Medulla oblongata (tissue), 1 donor: ENCODE measurements around the gene ATF3.
A peak's percentile ranks its signal among the peaks of the same experiment; 100 is the strongest.
"Not testable (repeated sequence)": the region's sequence is repeated elsewhere in the genome, so short reads cannot be mapped to it uniquely, and the experiment has no call there.

Experiments
- DNase-seq: peaks from one replicate; pipeline ENCODE4 v3.0.0-alpha.2; 2015; ENCODE audit errors: extremely low spot score

The ATF3 gene

GRCh38 chr1:212628046-212628445 lies 19.5 kb downstream of the ATF3 start:
- no peak for DNase-seq

GRCh38 chr1:212628813-212629415 lies 20.4 kb downstream of the ATF3 start:
- DNase-seq, result peak; percentile 1

GRCh38 chr1:212629450-212630157 lies 21.0 kb downstream of the ATF3 start:
- DNase-seq, result peak; percentile 1

DNA sequence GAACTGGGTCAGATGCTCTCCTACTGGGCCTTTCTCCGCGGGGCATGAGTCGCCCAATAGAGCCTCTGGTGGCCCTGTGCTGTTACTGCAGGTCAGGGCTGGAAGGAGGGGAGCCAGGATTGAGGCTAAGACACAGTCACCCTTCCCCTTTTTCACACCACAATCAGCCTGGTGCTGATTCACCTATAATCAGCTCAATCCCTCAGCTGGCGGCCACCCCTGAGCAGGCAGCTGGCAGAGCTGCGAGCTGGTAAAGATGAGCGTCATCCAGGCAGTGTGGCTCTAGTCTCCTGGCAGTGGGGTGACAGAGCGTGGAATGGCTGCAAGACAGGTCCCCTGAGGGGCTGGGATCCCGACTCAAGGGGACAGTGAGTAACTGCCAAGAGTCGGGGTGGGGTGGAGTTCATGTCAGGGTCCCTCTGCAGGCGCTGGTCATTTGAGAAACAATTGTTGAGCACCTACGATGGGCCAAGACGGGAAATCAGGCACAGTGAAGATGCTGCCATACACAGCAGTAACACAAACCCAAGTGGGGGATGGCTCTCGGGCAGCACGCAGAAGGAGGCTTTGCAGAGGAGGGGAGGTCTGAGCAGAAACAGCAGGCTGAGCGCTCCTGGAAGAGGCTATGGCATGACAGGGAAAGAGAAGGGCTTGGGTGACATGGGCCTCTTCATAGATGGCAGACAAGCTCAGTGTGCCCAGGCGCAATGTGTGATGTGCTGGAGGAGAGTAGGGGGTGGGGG lies 21.8 kb downstream of the ATF3 start:
- DNase-seq, result peak; percentile 87

DNA sequence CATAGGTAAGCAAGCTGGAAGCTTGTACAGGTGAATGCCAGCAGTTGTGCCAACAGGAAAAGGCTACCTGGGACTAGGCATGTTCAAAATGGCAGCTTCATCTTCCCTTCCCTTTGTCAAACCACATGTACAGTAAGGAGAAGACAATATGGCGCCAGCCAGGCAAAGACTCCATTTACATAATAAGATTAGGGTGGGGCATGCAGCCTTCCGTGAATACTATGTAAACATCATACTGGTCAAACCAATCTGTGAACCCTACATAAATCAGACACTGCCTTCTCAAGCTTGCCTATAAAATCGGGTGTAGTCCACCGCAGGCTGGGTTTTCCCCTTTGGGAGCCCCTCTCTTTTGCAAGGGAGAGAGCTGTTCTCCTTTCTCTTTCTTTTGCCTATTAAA lies 24.6 kb downstream of the ATF3 start:
- DNase-seq, result no peak

DNA sequence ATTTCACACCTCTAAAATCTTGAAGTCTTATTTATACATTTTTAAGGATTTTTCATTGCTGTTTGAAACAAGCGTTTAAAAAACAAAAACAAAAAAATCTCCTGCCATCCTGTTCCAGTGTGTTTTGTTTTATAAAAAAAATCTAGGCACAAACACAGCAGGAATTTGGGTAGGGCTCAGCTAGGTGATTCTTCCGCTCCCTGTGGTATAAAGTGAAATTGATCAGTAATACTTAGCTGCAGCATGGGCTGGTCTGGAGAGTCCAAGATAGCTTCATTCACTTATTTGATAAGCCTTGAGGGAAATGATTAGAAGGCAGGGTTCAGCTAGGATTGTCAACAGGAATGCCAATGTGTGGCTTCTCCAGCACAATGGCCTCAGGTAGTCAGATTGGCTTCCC lies 25.7 kb downstream of the ATF3 start:
- DNase-seq, result no peak

DNA sequence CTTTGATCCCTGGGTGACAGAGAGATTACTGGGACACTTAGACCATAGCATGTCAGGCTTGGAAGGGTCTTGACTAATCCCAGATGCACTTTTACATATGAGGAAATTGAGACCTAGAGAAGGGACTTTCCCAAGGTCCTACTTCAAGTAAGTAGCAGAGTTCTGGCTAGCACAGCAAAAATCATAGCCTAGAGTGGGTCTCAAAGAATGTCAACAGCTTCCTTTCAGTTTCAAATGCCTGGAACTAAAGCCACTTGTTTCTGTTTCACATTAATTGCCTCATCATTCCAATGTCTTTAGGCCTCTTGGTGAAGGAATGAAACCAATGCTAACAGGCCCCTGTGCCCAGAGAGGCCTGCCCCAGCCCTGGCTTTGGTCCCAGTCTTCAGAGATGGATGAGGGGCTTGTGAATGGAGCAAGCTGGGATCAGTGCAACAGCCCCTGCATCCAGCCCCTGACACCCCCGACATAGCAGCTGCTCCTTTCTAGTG lies 26.6 kb downstream of the ATF3 start:
- DNase-seq, result no peak

DNA sequence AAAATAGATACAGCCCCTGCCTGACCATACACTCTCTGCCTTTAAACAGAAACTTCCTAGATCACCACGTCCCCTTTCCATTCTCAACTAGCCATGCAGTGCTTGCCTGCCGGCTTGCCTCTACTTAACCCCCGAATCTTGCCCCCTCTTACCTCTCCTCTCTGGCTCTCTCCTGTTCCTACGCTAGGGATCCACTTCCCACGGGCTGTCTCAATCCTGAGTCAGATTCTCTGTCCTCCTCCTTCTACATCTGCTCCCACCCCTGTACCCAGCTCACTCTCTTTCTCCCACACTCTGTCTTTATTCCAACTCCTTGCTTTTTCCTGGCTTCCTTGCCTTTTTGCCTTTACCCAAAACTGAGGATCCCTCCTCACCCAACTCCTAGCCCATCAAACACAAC lies 29.3 kb downstream of the ATF3 start:
- no peak for DNase-seq

GRCh38 chr1:212638492-212639151 lies 30.1 kb downstream of the ATF3 start:
- DNase-seq, result no peak

DNA sequence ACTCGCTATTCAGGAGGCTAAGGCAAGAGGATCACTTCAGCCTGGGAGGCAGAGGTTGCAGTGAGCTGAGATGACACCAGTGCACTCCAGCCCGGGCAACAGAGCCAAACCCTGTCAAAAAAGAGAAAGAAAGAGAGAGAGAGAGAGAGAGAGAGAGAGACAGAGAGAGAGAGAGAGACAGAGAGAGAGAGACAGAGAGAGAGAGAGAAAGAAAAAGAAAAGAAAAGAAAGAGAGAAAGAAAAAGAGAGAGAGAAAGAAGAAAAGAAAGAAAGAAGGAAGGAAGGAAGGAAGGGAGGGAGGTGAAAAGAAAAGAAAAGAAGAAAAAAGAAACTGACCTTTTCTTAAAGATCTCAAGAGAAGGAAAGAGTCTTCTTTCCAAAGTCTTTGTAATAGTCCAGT lies 31.0 kb downstream of the ATF3 start:
- not testable (repeated sequence) for DNase-seq

GRCh38 chr1:212640223-212640878 lies 31.8 kb downstream of the ATF3 start:
- DNase-seq, result no peak

- no peak for DNase-seq
Observed at GRCh38 chr1:212641956-212642355, 33.4 kb downstream of the ATF3 start.

- DNase-seq, result no peak
Observed at GRCh38 chr1:212643877-212644276, 35.3 kb downstream of the ATF3 start.

DNA sequence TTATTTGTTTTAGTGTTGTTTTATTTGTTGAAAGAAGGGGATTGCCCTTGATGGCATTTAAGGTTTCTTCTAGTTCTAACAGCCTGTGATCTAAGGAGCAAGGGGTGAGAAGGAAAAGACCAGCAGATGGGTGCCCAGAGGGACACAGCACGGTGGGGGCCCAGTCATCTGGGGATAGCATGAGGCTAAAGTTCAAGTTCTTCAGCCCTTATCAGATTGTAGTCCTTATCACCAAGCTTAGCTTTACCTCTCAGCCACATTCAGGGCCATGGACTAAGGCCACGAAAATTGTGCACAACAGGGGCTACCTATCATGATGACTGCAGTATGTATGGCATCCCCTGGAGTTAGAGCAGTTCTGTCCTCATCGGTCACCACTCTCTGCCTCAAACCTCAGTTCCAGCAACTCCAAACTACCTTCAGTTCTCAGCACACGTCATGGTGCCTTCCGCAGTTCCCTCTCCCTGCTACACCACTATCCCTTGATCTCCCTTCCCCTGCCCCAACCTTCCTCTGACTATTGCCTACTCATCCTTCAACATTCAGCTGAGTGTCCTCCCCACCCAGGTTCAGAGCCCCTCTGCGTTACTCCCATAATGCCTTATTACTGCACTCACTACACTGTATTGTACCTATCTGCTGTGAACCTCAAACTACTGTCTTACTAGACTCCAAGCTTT lies 36.4 kb downstream of the ATF3 start:
- no peak for DNase-seq

- DNase-seq, result no peak
Observed at GRCh38 chr1:212645546-212646543, 37.3 kb downstream of the ATF3 start.

DNA sequence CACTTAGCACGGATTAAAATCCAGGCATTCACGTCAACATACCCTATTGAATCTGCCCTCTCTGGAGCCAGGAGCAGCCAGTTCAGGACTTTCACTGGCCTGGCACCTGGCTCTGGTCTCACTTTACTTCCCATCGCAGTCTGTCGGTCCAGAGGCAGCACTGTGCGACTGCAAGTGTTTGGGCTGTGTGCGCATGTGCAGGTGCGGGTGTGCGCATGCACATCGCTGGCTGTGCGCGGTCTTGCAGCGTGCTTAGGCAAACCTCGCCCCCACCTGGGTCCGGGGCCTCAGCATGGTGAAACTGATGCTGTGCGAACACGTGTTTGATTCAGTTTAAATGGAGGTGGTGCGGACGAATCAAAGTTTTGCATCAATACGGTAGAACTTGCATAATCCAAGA lies 38.0 kb downstream of the ATF3 start:
- no peak for DNase-seq

DNA sequence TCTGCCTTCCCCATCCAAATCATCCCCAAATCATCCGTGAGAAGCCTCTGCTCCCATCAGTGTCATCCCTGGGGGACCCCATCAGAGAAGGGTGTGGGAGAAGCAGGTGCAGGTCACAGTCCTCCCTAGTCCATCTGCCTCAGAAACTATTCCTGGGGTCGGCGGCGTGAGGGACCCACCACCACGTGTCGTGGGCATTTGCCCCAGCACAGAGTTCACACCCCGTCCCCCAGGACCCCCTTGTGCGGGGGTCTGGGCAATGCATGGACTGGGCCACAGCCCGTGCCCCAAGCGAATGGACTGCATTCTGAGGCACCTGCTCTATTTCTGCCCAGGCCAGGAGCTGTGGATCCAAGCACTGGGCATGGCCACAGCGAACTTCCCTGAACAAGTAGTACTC lies 38.4 kb downstream of the ATF3 start:
- no peak for DNase-seq

- DNase-seq, result no peak
Observed at GRCh38 chr1:212648431-212648830, 39.9 kb downstream of the ATF3 start.

DNA sequence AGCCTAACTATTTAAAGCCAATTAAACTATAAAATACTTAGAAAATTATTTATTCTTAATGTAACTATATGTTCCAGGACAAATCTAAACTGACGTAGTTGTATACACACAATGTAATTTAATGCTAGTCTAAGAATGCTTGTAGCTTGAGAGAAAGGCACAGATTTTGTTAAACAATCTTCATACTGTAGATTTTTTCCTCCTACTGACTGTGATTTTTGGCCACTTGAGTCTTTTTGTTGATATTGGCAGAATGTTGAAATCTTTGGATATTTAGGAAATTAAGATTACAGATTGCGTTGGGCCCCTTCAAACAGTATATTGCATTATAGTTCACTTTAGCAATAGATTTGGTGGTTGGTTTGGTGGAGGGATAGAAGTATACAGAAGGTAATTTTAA lies 40.5 kb downstream of the ATF3 start:
- no peak for DNase-seq

DNA sequence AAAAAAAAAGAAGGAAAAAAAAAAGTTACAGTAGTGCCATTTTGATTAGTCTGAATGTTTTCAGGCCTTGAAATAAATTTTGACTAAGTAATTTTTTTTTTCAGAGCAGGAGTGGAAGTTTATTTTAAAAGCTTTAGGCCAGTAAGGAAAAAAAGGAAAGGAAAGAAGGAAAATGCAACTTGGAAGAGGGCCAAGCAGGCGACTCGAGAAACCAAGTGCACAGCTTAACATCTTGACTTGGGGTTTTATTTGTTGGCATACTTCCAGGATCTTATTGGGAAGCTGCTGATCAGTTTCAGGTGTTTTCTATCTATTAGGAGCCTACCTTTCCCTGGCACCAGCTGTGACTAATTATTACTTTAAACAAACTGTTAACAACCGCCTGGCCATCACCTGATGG lies 41.7 kb downstream of the ATF3 start:
- DNase-seq, result no peak
